HL-60/S4 (cell line): ENCODE measurements around the gene KREMEN2.

Experiments used
- in situ Hi-C: fragments of 300-500 bp; cut with MboI; formaldehyde crosslinking; loops from 2 replicates; pipeline ENCODE4 v1.14.3; 2022; ENCODE audit warnings: low sequenced_read_pairs

The KREMEN2 gene

GRCh38 chr16:2977440-2977839, 13.4 kb downstream of the KREMEN2 start:
- in situ Hi-C loops: no loop called here

DNA sequence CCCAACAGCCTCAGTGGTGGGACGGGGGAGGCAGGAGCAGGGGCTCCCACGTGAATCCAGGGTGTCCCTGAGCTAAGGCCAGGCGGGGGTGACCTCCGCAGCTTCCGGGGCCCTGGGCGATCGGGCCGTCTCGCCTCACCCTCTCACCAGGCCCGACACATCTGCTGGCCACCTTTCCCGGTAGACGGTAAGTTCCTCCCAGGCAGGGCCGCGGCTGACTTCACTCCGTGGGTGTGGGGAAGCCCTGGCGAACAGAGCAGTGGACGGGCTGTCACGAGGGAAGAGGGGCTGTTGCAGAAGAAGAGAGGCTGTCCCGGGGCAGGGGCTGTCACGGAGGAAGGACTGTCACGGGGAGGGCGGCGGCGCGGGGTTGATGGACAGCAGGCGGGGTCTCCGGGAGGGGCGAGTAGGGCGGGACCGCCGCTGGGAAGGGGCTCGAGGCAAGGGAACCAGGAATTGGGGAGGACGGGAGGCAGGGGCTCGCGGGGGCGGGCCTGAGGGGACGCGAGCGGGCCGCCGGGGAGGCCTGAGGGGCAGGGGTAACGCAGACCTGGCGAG, 15.7 kb downstream of the KREMEN2 start:
- in situ Hi-C loops: no loop called here

GRCh38 chr16:2980227-2981176, 16.4 kb downstream of the KREMEN2 start, which contains the start of gene PKMYT1:
TSS of gene PKMYT1 (minus strand) at chr16:2980446. CDS start at chr16:2979657, 789 bp downstream.
- in situ Hi-C loops: no loop called here

DNA sequence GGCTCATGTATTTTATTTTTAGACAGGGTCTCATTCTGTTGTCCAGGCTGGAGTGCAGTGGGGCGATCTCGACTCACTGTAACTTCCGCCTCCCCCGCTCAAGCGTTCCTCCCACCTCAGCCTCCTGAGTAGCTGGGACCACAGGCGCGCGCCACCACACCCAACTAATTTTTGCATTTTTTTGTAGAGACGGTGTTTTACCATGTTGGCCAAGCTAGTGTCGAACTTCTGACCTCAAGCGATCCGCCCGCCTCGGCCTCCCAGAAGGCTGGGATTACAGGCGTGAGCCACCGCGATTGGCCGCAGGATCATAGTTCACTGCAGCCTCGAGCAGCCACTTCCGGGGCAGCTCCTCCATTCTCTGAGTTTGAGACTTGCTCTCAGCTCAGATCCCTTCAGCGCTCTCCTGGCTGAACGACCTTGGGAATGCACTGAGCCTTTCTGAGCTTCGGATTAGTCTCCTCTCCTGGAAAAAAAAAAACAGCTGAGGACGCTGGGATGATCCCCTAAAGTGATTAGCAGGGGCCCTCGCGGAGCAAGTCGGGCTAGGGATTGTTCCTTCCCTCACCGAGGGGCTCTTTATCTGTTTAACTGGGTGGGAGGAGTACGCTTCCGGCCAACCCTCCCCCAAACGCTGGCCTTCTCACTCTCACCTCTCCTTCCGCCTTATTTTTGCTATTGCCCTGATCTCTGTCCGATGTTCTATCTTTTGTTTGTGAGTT, 17.3 kb downstream of the KREMEN2 start:
- in situ Hi-C loops: no loop called here

DNA sequence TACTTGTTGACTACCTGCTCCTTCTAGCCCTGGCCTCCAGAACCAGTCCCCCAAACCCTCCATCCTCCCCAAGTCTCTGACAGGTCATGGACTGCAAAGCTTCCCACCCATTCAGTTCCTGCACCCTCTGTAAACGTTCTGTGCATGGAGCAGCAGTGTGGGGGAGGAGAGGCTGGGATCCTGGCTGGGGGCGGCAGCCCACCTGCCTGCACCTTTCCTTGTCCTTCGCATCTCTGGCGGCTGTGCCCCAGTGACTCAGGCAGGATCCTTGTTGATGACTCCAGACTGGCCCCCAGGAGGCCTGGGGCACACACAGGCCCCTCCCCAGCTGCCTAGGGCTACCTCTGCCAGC, 17.8 kb downstream of the KREMEN2 start:
- in situ Hi-C loops: no loop called here

DNA sequence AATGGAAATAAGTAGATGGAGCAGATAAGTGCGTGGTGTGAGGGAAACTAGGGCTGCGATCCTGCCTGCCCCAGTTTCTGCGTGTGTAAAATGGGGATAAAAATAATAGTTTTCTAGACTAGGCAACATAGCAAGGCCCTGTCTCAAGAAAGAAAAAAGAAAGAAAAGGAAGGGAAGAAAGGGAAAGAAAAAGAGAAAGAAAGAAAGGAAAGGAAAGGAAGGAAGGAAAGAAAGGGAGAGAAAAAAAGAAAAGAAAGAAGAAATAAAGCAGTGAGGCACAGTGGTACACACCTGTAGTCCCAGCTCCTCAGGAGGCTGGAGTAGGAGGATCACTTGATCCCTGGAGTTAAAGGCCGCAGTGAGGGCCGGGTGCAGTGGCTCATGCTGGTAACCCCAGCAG, 18.3 kb downstream of the KREMEN2 start:
- in situ Hi-C loops: no loop called here

DNA sequence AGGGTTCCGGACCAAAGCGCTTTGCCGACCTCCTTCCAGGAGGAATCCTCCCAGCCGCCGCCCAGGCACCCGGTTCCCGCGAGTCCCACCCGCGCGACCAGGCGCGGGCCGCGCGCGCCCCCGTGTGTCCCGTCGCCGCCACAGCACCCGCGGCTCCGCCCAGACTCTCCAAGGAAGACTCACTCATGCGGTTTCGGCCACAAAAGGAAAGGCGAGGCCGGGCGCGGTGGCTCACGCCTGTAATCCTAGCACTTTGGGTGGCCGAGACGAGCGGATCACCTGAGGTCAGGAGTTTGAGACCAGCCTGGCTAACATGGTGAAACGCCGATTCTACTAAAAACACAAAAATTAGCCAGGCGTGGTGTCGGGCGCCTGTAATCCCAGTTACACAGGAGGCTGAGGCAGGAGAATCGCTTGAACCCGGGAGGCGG, 19.6 kb downstream of the KREMEN2 start:
- in situ Hi-C loops: no loop called here

GRCh38 chr16:2985462-2985861, 21.4 kb downstream of the KREMEN2 start:
- in situ Hi-C loops: no loop called here

DNA sequence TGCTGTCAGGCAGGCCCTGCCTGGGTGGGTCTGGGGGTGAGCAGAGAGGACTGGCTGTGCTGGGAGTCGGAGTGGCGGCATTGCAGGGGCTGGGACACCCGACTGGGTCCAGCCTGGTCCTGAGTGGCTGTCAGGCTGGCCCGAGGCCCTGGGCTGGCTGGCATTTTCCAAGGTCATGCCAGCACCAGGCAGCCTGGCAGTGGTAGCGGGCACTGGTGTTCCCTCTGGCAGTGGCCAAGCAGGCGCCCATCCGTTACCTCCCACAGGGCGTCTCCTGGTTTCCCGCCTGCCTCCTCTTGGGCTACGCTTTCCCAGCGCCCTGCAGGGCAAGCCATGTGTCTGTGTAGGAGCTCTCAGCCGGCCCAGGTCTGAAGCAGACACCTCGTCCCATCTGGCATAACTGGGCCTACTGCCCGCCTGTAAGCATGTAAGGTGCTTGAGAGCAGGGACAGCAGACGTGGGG, 21.8 kb downstream of the KREMEN2 start:
- in situ Hi-C loops: no loop called here

GRCh38 chr16:2986623-2987188, 22.6 kb downstream of the KREMEN2 start:
- in situ Hi-C loops: no loop called here

DNA sequence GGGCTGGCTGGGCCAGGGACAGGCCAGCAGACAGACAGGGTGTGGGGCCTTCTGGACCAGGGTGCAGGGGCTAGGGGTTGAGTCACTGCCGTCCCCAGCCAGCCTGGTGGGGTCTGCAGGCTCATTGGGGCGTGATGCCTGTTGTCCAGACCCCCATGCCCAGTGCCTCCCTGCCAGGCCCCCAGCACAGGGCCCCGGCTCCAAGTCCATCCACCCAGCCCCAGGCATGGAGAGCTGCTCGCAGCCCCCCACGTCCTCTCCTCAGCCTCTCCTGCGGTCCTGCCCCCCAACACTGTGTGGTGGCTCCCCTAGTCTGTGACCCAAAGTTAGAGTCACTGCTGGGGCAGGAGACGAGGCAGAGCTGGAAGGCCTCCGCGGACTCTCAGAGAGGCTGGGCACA, 23.2 kb downstream of the KREMEN2 start:
- in situ Hi-C loops: no loop called here

GRCh38 chr16:2987833-2988232, 23.8 kb downstream of the KREMEN2 start:
- in situ Hi-C loops: no loop called here

GRCh38 chr16:2988590-2989099, 24.6 kb downstream of the KREMEN2 start:
- in situ Hi-C loops: no loop called here

GRCh38 chr16:2990891-2991290, 26.8 kb downstream of the KREMEN2 start:
- in situ Hi-C loops: no loop called here

DNA sequence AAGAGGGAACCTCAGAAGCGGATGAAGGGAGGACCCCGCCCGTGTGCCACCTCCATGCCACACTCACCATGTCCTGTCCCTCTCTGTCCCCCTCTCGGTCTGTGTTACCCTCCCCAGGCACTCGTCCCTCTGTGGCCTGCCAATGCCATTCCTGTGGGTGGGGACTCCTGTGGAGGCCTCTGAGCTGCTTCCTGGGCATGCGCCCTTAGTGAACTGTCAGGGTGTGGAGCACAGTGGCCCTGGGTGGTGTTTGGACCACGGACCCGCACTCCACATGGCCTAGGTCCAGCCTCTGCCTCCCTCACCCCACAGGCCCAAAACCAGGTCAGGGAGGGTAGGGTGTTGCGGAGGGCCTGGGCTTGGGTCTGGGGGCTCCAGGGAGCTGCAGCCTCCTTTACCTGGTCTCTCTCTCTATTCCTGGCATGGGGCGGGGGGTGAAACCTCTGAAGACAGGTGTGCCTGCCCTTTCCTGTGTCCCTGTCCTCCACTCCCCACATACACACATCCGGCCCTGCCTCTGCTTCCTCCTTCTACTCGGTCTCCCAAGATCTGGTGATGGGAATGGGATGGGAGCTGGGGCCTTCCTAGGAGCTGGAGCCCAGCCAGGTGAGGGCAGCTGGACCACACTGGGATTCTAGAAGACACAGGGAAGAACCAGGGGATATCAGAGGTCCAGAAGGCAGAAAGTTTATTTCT, 27.6 kb downstream of the KREMEN2 start:
- in situ Hi-C loops: no loop called here

DNA sequence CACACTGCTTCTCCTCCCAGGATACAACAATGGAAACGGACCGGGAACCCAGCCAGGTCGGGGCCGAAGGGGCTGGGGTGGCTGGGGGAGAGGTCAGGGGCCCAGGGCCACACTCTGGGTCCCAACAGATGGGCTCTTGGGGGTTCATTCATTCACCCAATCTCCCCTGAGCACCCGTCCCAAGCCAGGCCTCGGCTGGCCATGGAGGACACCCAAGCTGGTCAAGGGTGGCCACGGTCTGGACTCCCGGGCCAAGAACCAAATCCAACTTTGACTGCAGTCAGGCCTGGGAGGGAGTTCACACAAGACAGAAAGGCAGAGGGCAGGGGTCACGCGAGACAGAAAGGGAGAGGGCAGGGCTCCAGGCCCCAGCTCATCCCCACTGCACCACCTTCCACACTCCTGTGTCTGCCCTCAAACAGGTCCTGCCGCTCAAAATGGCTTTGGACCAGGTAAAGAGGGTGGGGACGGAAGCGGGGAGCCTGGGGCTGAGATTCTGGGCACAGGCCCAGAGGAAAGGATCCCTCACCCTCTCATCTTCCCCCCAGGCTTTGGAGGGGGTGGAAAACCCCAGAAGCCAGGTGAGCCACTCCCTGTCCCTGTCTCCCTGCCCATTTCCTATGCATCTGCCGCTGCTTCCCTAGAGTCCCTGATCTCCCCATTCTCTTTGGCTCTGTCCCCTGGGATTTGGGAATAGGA, 28.5 kb downstream of the KREMEN2 start:
- in situ Hi-C loops: no loop called here

DNA sequence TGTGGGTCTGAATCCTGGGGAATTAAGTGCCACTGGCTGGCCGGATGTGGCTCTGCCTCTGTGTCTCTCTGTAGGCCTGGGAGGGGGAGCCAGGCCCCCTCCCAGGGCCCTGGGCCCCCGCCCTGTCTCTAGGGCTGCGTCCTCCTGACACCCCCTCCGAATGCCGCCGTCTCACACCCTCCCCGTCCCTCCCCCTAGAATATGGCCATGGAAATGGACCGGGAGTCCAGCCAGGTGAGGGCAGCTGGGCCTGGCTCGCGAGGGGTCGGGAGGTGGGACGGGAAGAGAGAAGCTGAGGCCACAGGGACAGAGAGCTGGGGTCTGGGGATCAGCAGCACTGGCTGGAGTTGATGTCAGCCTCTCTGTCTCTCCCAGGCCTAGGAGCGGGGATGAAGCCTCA, 32.2 kb downstream of the KREMEN2 start:
- in situ Hi-C loops: no loop called here

- in situ Hi-C loops: no loop called here
These were observed 35.9 kb downstream of the KREMEN2 start for GRCh38 chr16:2999929-3000328.

DNA sequence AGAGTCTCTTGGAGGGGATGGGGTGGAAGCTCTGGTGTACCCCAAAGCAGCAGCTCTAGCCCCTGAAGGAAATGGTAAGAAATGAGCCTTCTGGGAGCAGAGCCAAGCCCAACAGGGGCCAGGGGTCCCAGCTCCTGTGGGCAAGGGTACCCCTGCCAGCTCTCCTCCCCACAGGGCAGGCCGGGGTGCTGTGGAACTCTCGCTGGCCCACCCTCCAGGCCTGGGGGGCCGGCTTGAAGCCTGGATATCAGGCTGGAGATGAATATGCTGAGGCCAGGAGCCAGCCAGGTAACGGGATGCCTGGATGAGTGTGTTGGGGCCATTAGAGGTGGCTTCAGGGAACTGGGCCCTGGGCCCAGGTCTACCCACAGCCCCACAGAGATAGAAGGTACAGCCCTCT, 36.5 kb downstream of the KREMEN2 start:
- in situ Hi-C loops: no loop called here

DNA sequence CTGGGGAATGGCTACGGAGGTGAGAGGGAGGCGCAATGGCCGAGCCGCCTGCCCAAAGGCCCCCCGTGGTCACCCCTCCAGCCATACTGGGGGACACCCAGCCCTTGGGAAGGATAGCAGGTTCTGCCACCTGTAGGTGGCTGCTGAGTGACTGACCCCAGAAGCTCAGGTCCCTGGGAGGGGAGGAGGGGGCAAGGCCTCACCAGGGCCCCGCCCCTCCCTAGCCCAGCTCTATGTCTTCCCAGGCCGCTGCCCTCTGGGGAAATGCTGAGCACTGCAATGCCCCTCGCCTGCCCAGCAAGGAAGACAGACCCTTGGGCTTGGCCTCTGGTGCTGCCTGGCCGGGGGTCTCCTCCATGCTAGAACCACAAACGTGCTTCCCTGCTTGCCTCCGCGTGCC, 37.2 kb downstream of the KREMEN2 start:
- in situ Hi-C loops: no loop called here
